DMS 273 (cell line): Measurements from ENCODE around the gene NME9.
"Not testable (repeated sequence)": the region's sequence is repeated elsewhere in the genome, so short reads cannot be mapped to it uniquely, and the experiment has no call there.

Experiments used
- DNase-seq: peaks from one replicate; lab custom pipeline; 2025; ENCODE audit not compliant: unreplicated experiment; lab: John Stamatoyannopoulos, UW

Gene NME9

GRCh38 chr3:138329127-138329983 is at the start of gene NME9:
TSS of gene NME9 (minus strand) at chr3:138329851. CDS start at chr3:138329335, 516 bp downstream.
- DNase-seq: peak; percentile 99

- DNase-seq: no peak
Measured at GRCh38 chr3:138378990-138379389, 49.3 kb upstream of the NME9 start.

GRCh38 chr3:138378331-138378730 is 48.7 kb upstream of the NME9 start:
- no peak for DNase-seq

GRCh38 chr3:138377804-138378203 is 48.2 kb upstream of the NME9 start:
- no peak for DNase-seq

- DNase-seq: not testable (repeated sequence)
Measured at GRCh38 chr3:138377212-138377611, 47.6 kb upstream of the NME9 start.

GRCh38 chr3:138376663-138377062 is 47.0 kb upstream of the NME9 start:
- no peak for DNase-seq

- DNase-seq: no peak
Measured at GRCh38 chr3:138375447-138375846, 45.8 kb upstream of the NME9 start.

- no peak for DNase-seq
Measured at GRCh38 chr3:138374573-138375134, 45.0 kb upstream of the NME9 start.

GRCh38 chr3:138373736-138374094 is 44.1 kb upstream of the NME9 start:
- DNase-seq: no peak

GRCh38 chr3:138373087-138373735 is 43.6 kb upstream of the NME9 start:
- no peak for DNase-seq

GRCh38 chr3:138371070-138371965 is 41.7 kb upstream of the NME9 start:
- DNase-seq: no peak

GRCh38 chr3:138370321-138370720 is 40.7 kb upstream of the NME9 start:
- no peak for DNase-seq

GRCh38 chr3:138369151-138369900 is 39.7 kb upstream of the NME9 start:
- no peak for DNase-seq

- peak; percentile 65 for DNase-seq
Measured at GRCh38 chr3:138367911-138368310, 38.3 kb upstream of the NME9 start.

- DNase-seq: no peak
Measured at GRCh38 chr3:138367326-138367850, 37.7 kb upstream of the NME9 start.

GRCh38 chr3:138366006-138366759 is 36.5 kb upstream of the NME9 start:
- no peak for DNase-seq

GRCh38 chr3:138365253-138365555 is 35.6 kb upstream of the NME9 start:
- DNase-seq: no peak

GRCh38 chr3:138364356-138365252 is 35.0 kb upstream of the NME9 start:
- DNase-seq: no peak

- DNase-seq: no peak
Measured at GRCh38 chr3:138363322-138363721, 33.7 kb upstream of the NME9 start.
